GM12801 (cell line): Measurements from ENCODE around the gene IGF2.

Experiments used
- TF ChIP-seq, protein P1 (sequence below): IDR thresholded peaks from one replicate; pipeline ENCODE4 v1.5.1; 2011; ENCODE audit warnings: control low read depth; ENCODE audit not compliant: insufficient read length; ENCODE audit errors: extremely low read depth

Gene IGF2

DNA sequence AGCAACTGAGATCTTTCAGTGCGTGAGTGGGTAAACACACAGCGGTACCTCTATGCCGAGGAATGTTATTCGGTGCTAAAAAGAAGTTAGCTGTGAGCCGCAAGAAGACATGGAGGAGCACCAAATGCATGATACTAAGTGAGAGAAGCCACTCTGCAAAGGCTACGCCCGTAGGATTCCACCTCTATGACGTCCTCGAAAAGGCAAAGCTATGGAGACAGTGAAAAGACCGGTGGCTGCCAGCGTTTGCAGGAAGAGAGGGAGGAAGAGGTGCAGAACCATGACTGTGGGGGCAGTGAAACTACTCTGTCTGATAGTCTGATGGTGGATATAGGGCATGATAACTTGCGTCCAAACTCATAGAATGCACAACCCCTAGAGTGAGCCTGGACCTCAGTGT is 28.7 kb downstream of the IGF2 start:
- TF ChIP-seq, protein P1, sequence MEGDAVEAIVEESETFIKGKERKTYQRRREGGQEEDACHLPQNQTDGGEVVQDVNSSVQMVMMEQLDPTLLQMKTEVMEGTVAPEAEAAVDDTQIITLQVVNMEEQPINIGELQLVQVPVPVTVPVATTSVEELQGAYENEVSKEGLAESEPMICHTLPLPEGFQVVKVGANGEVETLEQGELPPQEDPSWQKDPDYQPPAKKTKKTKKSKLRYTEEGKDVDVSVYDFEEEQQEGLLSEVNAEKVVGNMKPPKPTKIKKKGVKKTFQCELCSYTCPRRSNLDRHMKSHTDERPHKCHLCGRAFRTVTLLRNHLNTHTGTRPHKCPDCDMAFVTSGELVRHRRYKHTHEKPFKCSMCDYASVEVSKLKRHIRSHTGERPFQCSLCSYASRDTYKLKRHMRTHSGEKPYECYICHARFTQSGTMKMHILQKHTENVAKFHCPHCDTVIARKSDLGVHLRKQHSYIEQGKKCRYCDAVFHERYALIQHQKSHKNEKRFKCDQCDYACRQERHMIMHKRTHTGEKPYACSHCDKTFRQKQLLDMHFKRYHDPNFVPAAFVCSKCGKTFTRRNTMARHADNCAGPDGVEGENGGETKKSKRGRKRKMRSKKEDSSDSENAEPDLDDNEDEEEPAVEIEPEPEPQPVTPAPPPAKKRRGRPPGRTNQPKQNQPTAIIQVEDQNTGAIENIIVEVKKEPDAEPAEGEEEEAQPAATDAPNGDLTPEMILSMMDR: no peak

DNA sequence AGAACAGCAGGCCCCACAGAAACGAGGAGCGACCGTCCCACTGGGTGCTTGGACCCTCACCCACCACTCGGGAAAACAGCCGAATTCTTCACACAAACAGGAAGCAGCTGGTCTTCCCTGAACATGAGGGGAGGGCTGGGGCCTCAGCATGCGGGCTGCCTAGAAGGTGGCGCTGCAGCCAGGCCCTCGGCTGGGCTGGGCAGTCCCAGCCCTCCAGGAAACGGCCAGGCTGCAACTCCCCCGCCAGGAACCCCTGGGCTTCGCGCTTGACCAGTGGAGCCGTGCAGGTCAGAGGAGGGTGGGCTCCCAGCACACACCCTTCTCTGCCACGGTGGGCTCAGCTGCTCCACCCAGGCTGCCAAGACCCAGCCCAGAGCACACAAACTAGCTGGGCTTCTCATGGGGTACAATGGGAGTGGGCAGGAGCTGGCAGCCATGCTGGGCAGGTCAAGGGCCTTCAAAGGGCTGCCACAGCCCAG is 29.6 kb downstream of the IGF2 start:
- TF ChIP-seq, protein P1: no peak

DNA sequence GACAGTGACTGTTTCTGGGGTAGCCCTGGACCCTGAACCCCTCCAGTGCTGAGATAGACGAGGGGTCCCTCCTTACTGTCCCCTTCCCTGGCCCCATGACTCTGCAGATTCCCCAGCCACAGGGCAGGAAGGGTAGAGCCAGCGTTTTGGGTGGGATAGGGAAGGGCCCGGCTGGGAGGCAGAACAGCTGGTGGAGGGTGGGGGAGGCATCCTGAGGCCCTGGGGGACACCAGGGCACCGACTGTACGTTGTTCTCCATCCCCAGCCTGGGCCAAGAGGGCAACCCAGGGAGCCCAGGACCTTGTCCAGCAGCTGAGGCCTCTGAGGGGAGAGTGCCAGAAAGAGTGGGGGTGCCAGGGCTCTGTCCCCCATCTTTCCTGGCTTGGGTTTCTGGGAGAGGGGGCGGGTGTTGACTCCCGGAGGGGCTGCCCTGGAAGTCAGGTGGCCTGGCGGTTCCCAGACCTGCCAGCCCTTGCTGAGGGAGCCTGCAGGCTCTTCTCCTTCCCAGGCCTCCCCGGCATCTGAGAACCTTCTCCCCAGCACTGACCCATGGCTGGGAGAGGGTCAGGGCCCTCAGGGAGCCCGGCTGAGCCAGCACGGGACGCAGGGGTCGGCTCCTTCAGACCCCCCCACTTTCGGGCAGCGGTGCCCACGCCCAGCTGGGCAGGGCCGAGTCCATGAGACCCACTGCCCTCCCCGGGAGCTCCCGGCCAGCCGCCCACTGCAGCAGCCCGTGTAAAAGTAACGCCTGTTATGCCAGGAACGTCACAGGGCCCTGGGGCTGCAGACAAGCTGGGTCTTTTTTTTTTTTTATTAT is 30.3 kb downstream of the IGF2 start:
- TF ChIP-seq, protein P1: no peak

DNA sequence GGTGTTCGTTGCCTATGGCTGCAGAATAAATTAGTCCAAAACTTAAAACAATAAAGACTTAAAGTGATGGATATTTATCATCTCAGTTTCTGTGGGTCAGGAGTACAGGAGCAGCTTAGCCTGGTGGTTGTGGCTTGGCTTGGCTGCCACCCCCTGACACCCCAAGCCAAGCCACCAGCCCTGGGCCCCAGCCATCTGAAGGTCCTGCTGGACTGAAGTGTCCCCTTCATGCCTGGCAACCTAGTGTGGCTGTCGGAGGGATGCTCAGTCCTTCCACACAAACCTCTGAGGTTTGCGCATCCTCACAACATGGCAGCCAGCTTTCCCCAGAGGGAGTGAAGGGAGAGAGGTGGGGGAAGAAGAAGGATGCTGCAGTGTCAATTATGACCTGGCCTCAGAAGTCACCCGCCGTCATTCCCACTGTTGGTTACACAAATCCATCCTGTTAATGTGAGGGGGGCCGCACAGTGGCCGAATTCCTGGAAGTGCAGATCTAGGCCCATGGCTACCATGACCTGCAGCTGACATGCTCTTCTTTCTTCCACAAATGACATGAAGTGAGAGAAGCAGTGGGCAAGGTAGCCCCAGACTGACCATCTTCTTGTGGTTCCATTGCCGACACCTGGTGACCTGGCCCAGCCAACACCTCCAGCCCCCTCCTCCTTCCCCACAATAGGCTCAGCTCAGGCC is 31.1 kb downstream of the IGF2 start:
- TF ChIP-seq, protein P1: no peak

DNA sequence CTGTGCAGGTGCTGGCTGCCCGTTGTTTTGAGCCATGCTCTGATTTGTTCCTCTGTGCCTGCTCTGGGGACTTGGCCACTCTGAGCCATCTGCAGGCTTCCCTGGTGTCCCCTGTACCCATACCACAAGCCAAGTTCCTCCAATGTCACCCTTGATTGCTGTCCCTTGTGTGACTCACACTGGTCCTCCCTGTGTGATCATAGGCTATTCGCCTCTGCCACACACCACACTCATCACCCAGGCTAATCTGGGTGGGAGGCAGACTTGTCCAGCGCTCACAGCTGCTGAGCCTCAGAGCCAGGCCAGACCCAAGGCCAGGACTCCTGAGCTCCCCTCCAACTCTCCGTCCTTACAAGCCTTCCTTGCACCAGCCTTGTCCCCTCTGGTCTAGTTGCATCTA is 31.7 kb downstream of the IGF2 start:
- TF ChIP-seq, protein P1: no peak

DNA sequence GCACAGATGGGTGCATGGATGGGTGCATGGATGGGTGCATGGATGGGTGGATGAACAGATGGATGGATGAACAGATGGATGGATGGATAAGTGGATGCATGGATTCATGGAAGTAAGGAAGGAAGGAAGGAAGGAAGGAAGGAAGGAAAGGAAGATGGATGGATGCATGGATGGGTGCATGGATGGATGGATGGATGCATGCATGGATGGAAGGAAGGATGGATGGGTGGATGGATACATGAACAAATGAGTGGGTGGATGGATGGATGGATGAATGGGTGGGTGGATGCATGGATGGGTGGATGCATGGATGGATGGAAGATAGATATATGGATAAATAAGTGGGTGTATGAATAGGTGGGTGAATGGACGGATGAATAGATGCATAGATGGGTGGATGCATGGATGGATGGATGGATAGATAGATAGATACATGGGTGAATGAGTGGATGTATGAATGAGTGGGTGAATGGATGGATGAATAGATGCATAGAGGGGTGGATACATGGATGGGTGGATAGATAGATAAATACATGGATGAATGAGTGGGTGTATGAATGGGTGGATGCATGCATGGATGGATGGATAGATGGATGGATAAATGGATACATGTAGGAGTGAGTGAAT is 32.5 kb downstream of the IGF2 start:
- TF ChIP-seq, protein P1: no peak

DNA sequence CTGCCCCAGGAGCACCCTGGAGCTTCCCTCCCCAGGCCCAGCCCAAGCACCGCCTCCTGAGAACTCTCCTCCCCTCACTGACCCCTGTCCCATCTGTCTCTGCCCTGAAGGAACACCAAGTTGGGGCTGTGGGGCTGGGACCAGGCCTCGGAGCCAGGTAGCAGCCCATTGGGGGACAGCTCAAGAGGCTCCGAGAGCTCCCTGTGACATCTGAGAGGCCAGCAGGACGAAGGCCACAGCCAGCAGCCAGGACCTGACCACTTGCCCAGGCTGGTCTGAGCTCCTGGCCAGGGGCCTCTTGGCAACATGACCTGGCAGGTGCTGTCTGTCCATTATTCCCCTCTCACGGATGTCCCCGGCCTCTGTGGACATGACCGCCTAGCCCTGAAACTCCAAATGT is 33.7 kb downstream of the IGF2 start:
- TF ChIP-seq, protein P1: no peak
